ENCODE results near the gene SH3PXD2A.

- TF ChIP-seq CTCF (IDR thresholded peaks at IDR 0.05) (no peak), POLR2A (IDR thresholded peaks at IDR 0.05) (no peak), EP300 (IDR thresholded peaks at IDR 0.05) (no peak)
These were observed 200.5 kb downstream of the SH3PXD2A start for GRCh38 chr10:103654925-103655324.
